Stimulated activated CD8-positive, alpha-beta memory T cell treated with anti-CD3 and anti-CD28 coated beads, Interleukin-2, amount 100 ng/mL, for 1 hour (primary cell): ENCODE results near the gene ELL.

Experiments
- DNase-seq, 2 donors: peaks; one replicate each; pipeline ENCODE4 v3.0.0-alpha.2; 2020; ENCODE audit warnings: low read depth in 2 of 2

Gene ELL

DNA sequence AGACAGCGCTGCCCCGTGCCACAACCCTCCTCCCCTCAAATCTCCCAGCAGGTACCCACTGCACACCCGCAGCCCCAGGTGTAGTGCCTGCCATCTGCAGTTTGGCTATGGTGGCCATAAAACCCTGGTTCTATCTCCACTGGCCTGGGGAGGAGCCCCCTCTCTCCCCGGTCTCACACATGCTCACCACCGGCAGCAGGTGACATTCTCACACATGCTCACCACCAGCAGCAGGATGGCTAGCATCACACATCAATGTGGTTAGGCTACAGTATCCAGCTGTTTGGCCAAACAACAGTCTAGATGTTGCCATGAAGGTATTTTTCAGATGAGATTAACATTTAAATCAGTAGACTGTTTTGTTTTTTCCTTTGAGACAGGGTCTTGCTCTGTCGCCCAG, 31.1 kb downstream of the ELL start:
- no peak for DNase-seq

DNA sequence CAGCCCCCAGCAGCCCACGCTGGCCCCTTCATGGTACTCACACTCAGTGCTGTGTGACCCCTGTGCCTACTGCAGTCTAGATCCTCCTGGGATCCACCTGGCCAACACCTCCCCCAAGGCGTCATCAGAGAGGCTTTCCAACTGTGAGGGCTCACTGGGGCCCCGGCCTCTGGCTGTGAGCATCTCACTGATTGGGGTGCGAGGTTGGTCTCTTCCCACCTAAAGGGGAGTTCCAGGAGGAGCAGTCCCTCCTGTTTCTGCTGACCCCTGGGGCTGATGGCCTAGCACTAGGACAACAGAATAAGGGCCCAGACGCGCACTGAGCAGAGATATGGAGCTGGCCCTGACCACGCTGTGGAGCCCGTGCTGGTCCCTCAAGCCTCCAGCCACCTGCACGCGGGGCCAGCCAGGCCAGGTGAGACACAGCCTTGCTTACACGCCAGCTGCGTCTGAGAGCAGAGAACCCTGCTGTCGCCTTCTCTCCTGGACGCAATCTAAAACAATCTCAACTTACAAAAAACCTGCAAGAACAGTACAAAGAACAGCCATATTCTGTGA, 32.2 kb downstream of the ELL start:
- DNase-seq: no peak

DNA sequence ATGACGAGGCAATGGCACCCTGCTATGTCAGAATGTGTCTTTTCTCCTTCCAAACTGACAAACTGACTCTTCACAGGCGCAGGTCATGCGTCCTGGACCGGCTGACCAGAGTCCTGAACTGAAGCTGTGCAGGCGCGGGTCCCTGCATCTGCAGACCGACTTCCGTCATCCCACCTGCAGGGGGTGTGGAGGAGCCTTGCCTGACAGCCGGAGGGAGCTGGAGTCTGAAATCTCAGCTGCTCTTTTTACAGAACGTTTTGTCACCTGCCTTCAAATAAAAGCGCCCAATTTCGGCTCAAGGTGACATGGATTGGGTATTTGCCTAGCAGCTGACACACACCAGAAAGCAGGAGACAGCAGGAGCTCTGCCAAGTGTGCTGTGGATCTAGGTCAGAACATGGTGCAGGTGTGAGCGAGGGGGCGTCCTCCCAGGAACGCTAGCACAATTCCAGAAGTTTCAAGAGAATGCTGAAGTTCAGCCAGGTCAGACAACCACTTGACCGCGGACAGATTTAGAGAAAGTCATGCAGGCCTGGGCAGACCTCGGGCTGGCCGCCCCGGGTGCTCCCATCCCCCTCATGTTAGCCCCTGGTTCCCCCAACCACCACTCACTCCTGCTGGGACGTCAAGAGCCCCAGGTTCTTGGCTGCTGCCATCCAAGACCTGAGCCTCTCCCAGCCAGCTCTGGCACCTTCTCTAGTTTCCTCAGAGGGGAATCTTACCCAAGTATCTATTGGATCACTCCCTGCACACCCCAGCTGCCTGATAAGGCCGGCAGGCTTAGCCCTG, 32.8 kb downstream of the ELL start:
- DNase-seq: no peak

DNA sequence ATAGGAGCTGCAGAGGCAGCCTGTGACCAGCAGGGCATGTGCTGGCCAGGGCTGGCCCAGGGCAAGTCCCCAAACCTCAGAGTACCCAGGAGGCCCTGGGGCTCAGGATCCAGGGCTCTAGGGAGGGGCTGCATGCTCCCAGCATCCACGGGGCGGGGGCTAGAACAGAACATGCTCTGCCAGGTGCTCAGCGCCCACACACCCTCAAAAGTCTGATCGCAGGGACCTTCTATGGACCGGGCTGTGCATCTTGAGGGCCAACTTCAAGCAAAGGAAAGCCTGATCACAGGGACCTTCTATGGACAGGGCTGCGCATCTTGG, 33.5 kb downstream of the ELL start:
- no peak for DNase-seq

DNA sequence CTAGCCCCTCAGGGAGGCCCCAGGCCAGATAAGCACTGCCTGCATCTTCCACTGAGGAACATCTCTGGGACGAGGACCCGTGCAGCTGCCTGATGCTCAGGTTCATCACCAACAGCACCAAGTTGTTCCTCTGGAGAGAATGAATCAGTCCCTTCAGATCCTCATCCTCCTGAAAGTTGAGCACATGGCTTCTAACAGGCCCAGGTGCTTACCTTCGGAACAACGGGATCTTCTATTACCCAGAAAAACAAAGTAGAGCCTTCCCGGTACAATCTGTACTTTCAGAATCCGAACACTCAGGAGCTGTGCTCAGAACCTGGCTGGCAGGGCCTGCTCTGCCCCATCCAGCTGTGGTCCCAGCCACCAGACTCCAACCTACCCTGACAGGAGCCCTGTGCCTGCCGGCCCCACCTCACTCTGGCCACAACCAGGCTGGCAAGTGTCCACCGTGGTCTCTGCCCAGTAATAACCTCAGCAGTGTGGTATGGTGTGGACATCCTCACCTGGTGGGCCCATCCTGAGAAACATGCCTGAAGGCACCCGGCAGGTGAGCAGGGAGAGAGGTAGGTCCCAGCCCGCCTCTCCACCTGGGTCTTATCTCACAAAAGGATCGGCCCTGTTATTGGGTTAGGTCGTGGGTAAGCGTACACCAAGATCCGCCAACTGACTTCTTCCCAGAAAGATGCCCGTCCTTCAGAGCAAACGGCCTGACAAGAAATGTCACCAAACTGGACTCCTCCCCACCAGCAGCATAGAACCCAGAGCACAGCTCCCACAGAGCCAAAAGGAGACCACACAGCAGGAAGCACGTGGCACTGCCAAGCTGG, 34.1 kb downstream of the ELL start:
- DNase-seq: no peak

DNA sequence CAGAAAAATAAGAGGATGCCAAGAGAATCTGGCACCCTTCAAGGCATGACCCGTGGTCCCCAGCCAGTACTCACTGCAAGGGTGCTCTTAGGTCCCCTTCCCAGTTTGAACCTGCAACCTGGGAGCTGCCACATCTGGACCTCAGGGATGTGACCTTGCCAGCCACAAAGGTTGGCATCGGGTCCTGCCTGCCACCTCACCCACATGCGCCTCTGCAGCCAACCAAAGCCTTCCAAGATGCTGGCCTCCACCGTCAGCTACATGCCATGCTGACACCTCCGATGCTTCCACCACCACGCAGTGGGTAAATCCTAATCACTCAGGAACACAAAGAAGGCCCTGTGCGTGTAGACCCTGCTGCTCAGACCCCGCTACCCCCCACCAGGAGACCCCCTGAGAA, 35.1 kb downstream of the ELL start:
- no peak for DNase-seq

DNA sequence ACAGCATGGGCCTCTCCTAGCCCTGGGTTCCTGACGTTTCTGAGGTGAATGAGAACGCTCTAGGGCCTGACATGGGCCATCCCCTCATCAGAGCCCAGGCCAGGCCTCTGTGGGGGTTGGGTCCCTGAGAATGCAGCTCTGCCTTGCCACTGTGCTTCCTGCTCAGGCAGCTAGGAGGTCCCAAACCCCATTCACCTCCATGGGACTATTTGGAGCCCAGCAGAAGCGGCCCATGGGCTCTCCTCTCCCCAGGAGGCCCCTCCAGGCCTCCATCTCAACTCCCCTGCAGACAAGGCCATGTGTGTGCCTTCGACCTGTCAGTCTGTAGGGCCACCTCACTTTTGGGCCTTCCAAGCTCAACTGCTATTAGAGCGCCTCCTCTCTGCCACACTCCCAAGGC, 36.9 kb downstream of the ELL start:
- no peak for DNase-seq

DNA sequence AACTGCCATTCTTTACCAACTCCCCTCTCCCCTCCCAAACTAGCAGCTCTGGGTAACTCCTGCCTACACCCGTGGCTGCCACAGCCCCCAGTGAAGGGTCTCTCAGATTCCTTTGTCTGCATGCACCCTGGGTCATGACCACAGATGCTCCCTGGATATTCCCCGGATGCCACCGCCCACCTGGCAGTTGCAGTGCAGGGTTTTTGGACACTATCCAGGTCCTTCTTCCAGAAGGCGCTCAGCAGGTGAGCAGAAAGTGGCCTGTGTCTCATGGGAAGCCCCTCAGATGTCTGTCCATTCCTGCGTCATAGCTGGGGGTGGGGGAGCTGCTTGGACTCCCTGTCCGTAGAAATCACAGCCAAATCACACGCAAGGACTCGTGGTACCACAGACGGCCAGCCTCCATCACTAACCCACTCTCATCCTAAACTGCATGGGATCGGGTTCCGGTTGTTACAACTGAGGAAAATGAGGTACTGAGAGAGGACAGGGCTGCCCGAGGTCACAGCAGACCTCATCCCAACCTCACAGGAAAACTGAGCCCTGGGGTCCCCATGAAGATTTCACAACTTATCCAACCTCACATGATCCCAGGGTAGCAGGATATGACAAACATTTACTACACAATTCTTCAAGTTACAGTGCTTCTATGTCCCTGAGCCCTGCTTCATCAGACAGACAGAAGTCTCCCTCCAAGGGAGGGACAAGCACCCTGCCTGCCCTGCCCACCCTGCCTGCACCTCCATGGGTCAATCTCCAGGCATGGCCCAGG, 38.6 kb downstream of the ELL start:
- DNase-seq: no peak

DNA sequence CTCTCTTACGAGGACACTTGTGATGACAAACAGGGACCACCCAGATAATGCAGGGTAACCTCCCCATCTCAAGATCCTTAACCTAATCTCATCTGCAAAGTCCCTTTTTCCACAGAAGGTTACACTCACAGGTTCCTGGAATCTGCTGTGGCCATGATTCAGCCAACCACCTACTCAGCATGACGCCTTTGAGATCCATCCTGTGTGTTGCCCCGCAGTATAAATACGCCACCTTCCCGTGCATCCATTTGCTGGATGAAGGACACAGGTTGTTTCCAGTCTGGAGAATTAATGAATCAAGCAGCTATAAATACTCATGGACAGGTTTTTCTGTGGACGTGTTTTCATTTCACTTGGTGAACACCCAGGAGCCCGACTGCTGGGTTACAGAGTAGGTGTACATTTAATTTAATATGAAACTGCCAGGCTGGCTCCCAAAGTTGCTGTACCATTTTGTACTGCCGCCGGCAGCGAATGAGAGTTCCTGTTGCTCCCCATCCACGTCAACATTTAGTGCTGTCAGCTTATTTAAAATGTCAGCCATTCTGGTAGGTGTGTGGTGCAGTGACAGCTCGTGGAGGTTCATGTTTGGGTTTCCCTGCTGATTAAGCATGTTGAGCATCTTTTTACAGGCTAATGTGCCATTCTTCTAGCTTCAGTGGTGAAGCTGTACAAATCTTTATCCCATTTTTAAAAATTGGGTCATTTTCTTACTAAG, 40.2 kb downstream of the ELL start:
- DNase-seq: no peak

DNA sequence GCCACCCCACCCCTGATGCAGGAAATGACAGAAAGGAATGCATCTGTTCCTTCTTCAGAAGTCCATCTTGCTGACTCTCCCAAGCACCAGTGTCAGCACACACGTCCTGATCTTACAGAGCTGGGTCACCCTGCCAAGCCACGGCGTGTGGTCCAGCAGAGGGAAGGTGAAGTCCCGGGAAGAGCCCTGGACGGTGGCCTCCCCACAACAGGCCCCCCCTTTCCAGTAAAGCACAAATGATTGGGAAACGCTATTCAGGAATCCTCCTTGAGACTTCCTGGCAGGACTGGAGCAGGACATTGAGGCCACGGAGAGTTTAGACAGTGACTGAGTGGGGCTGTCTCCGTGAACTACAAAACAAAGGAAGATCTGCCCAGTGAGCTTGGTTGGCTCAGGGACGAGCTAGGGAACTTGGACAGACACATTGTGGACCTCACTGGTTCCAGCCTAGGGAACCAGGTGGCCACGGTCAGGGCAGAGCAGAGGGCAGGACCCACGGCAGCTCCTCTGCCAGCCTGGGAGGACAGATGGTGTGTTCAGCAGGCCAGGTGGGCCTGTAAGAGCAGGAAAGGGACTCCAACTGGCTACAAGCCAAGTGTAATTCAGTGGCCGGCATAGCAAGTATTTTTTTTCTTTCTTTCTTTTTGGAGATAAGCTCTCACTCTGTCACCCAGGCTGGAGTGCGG, 41.7 kb downstream of the ELL start:
- DNase-seq: no peak

DNA sequence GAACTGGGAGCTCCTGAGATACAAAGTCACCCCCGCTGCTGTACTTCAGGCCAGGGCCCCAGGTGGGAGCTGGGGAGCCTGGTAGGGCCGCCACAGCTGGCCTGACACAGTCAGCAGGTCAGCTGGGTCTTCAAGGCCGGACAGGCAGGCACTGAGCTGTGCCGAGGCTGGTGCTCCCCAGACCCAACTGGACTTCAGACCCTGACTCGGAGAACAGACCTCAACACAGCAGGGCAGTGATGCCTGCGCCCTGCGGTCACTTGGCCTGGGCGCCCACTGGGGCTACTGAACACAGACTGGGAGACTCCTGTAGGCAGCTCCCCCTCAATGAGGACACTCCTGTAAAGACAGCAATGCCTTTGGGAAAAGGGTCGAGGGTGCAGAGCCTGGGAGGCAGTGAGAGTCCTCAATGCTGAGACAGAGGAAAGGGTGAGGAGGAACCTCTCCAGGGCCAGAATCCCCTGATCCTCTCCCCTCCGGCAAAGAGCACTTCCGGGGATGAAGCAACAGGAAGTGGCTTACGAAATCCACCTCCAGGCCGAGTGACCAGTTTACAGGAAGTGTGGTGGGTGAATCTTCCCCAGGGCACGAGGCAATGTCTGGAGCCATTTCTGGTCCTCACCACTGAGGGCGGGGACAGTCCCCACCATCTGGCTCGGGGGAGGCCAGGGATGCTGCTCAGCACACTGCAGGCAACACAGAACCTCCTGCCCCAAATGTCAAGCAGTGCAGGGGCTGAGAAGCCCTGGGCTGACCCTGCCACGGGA, 43.1 kb downstream of the ELL start:
- DNase-seq: no peak

DNA sequence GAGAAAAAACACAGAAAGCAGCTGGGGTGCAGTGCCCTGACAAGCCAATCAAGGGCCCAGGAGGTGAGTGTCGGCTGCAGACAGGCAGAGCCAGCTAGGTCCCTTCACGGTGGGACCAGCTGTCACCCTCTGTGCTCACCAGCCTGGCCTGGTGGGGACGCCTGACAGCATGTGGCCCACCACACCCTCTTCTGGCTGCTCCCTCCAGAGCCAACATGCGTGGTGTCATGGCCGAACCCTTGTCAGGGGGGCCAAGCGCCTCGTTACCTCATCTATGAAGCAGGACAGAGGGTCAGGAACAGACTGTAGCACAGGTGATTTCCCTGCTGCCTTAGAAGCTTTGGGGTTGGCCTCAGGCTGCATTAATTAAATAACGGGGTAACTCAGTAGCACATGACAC, 43.9 kb downstream of the ELL start:
- no peak for DNase-seq

DNA sequence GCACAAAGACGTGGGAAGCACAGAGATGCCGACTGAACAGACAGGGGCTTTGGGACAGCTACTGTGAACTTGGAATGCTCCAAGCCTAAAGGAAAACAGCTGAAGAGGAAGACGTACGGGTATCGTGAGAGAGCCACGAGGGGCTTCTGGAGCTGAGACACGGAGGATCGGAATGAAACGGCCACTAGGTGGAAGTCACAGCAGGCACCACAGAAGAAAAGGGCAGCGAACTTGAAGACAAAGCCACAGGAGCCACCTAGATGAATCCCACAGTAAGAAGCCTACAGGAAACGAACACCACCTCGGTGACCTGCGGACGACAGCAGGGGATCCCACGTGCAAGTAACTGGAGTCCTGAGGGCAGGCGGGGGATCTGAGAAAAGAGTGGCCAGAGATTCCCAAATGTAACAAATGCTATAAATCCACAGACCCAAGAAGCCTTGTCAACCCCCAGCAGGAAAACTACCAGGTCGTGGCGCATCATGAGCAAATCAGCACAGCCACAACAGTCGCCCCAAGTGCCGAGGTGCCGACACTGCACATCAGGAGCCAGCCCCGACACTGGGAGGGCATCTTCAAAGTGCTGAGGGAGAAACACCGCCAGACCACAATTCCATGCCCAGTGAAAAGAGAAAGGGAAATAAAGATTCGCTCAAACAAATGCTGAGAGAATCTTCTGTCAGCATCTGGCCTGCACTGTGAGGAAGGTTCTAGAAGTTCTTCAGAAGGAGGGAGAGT, 44.7 kb downstream of the ELL start:
- no peak for DNase-seq

DNA sequence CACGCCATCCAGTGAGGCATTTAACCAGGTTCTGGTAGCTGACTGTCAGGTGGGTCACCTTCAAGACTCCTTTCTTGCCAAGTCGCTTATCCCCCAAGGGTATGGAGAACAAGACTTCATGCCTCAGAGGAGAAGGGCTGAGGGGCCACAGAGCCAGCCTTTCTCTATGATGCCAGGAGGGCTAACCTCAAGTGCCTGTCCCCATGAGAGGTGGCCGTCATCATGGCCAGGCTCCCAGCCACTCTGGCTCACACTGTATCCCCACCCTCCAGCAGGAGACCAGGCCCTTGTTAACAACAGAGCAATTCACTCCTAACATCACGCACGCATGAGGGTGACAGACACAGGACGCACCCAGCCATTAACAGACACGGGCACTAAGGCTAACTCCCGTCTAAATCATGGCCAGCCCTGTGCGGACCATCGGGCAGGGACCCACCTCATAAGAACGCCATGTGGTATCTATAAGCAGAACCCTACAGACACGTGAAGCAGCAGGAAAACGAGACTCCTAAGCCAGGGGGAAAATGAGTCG, 45.3 kb downstream of the ELL start:
- no peak for DNase-seq

DNA sequence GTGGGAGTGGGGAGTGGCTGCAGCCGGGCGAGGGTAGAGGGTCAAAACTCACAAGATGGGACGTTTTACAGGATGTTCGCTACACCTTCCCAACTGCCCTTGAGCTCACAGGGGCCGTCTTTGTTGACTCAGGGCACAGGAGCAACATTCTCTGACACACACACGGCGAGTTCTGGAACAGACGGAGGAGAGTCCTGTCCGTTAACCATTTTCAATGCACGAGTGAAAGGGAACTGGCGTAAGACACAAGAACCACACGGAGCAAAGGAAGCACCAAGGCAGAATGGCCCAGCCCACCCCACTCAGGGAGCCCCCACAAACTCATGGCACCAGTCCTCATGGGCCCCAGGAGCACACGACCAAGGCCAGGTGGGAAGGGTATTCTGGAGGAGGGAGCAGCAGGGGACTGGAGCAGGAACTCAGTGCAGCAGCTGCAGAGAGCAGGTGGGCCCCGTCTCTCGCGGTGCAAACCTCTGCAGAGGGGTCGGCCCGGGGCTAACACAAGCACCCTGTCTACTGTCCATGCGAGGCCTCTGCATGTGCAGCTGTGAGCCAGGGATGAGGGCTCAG, 46.0 kb downstream of the ELL start:
- DNase-seq: no peak

DNA sequence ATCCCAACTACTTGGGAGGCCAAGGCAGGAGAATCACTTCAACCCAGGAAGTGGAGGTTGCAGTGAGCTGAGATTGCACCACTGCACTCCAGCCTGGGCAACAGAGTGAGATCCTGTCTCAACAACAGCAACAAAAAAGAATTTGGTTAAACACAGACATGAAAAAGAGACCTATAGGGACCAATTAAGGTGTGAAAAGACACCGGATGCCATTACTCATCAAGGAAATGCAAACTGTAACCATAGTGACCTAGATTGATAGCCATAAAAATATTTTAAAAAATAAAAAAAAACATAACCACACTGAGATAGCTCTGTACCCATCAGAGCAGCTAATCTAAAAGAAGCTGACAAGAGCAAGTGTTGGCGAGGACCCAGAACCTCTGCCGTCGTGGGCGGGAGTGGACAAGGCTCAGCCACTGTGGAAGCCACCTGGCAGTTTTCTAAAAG, 46.8 kb downstream of the ELL start:
- no peak for DNase-seq

DNA sequence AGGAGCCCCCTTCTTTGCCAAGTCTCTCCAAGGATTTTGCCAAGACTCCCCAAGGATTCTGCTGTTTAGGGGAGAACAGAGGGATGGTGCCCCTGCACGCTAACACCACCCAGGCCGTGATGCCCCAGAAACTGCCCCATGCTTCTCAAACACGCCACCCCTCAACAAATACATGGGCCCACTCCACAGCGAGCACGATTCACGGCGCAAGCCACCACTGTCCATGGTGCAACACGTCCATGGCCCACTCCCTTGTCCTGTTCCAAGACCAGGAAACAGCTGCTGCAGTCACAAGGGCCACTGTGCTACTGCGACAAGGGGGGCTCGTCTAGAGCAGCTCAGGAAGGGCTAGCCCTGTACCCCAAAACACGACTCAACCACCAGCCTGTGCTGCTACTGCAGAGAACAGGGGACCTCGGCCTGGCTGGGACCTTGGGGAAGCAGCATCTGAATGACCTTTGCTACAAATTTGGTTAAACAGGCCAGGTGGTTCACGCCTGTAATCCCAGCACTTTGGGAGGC, 47.4 kb downstream of the ELL start:
- no peak for DNase-seq

DNA sequence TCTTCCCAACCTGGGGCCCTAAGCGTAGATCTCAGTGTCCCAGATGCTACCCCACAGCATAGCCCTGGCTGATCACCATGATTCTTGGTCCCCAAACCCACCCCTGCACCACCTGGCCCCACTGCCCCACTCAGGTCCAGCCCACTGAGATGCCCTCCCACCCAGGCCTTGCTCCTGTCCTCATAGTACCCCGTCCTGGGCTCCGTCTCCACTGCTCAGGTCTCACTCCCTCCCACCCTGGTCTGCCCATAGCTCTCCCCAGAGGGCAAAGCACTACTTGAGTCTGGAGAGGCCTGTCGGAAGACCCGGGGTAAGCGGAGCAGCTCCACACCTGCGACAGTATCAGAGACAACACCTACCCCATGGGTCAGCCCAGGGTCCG, 48.2 kb downstream of the ELL start:
- no peak for DNase-seq
